D721Med (cell line): ENCODE results near the gene REG3A.

Experiments
- DNase-seq: peaks from one replicate; pipeline ENCODE4 v3.0.0; 2011; ENCODE audit warnings: low spot score; ENCODE audit not compliant: insufficient read length
- FAIRE-seq: peaks from 2 replicates; lab custom pipeline; 2011; peaks lifted over from hg19 to GRCh38; lab: Jason Lieb, UNC
- TF ChIP-seq, protein P1 (sequence below): IDR thresholded peaks from 2 replicates; pipeline ENCODE4 v1.5.1; 2012; ENCODE audit warnings: mild to moderate bottlenecking, control low read depth; ENCODE audit not compliant: insufficient read depth; ENCODE audit errors: missing control alignments

The REG3A gene

DNA sequence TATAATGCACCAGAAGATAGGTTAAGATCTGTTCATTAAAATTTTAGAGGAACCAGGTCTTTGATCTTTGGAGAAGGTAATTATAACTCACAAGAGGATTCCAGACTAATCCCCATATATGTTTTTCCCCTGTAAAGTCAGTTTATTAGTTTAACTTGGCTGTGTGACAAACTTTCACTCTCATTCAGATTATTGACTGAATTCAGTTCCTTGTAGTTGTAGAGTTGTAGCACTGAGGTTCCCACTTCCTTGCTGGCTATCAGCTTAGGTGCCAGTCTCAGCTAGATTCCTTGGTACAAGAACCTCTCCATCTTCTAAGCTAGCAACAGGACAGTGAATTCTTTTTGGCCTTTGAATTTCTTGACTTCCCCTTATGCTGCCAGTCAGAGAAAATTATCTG is 20.1 kb downstream of the REG3A start:
- no peak for FAIRE-seq
- TF ChIP-seq, protein P1, sequence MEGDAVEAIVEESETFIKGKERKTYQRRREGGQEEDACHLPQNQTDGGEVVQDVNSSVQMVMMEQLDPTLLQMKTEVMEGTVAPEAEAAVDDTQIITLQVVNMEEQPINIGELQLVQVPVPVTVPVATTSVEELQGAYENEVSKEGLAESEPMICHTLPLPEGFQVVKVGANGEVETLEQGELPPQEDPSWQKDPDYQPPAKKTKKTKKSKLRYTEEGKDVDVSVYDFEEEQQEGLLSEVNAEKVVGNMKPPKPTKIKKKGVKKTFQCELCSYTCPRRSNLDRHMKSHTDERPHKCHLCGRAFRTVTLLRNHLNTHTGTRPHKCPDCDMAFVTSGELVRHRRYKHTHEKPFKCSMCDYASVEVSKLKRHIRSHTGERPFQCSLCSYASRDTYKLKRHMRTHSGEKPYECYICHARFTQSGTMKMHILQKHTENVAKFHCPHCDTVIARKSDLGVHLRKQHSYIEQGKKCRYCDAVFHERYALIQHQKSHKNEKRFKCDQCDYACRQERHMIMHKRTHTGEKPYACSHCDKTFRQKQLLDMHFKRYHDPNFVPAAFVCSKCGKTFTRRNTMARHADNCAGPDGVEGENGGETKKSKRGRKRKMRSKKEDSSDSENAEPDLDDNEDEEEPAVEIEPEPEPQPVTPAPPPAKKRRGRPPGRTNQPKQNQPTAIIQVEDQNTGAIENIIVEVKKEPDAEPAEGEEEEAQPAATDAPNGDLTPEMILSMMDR: no peak
- DNase-seq: no peak

DNA sequence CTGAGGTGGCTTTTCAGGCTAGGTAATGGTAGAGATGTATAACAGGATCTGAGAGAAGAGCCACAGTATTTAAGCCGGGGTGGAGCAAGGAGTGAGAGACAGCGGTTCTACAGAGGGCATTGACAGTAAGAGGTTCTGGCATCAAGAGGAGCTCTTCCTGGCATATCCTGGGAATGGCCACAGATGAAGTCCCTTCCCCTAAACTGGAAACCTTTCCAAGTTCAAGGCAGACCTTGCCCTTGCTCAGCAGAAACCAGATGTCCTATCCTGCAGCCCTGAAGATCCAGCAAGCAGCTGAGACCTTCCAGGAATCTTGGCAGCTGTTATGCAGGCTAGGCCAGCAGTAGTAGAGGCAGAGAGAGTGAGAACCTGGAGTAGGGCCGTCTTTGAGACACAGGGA is 21.2 kb downstream of the REG3A start:
- no peak for DNase-seq
- TF ChIP-seq, protein P1: no peak
- FAIRE-seq: no peak

DNA sequence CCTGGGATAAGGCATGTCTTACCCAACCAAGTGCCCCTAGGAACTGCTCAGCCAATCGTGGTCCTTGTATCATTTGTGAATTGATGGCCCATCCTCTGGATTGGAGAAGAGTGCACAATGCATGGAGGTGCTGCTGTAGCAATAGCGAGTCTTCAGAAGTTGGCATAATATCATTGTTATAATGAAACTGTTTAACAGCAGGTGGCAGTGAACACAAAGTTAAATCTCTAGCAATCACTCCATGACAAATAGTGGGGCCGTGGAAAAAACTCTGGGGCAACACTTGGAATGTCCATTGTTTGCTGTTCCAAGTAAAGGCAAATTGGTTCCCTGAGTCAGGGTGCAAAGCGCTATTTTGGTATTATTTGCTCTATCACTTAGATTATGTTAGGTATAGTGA is 27.9 kb downstream of the REG3A start:
- TF ChIP-seq, protein P1: no peak
- no peak for DNase-seq
- FAIRE-seq: no peak

DNA sequence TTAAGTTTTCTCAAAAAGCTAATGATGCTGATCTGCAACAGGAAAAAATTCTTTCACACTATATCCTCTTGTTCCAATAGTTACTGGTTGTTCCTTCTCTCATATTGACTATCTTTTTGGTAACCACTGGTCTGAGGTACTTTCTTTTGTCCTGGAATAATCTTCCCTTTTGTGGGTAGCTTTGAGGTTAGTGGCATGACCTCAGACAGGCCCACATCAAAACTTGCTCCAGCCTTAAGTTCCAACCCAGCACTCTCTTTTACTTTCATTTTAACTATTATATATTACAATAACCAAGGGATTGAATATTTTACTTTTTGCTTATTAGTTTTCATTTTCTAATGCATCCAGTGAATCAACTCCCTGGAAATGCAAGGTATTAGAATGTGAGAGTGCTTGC is 29.7 kb downstream of the REG3A start:
- TF ChIP-seq, protein P1: no peak
- FAIRE-seq (no peak), DNase-seq (no peak)

DNA sequence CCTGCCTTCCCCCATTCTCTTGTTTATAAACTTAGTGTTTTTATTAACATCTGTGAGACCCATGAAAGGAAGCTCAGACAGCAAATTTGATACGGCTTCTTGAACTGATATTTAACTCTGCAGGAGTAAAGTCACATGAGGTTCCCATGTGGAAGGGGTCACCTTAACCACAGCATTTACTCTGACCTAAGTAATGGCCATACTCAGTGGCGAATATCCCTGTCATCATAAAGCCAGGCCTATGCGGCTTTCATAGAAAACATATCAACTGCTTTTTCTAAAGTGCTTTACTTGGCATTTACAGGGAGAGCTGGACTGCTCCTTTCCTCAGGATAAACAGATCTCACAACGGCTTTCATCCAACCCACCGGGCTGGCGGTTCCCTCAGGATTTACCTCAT is 30.3 kb downstream of the REG3A start:
- TF ChIP-seq, protein P1: no peak

DNA sequence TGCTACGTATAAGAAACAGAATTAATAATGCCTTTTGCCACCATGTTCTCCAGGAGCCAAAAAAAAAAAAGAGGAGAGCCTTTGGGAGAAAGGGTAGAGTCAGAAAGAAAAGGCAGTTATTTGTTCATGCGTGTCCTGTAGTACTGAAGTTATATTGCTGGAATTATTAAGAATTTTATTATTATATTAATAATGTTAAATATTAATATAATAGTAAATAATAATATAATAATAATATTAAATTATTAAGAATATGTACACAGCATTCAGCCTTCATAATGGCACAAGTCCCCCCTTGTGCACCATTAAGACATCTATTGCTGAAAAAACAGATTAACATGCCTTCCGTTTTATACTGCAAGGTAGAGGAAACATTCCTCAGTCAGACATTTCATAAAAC is 31.1 kb downstream of the REG3A start:
- TF ChIP-seq, protein P1: no peak
- FAIRE-seq (no peak), DNase-seq (no peak)

More for the DNA sequence above, 30.3 kb downstream of the REG3A start:
- DNase-seq (no peak), FAIRE-seq (no peak)

DNA sequence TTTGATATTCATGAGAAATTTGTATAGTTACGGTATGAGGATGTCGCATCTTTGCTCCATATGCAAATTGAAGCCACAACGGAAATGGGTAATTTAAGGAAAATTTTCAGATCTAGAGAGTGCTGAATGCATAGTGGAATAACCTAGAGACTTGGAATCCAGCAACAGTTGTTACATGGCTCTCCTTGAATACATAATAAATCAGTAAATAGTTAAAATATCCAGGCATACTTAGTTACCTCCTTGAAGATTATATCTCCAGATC is 33.9 kb downstream of the REG3A start:
- no peak for FAIRE-seq
- TF ChIP-seq, protein P1: no peak

More for the DNA sequence above, 33.9 kb downstream of the REG3A start:
- no peak for DNase-seq
